GM18873 (cell line): ENCODE results near the gene PARD3.

Experiments
- ATAC-seq: cut with Tn5 transposase; IDR thresholded peaks from one replicate; pipeline ENCODE4 v1.9.1; 2021; ENCODE audit warnings: mild to moderate bottlenecking, moderate library complexity, moderate number of reproducible peaks; ENCODE audit not compliant: unreplicated experiment, low FRiP score

PARD3 gene

GRCh38 chr10:34219753-34220548 is 595.1 kb downstream of the PARD3 start:
- no peak for ATAC-seq

- ATAC-seq, result no peak
Measured at GRCh38 chr10:34217524-34217923, 597.6 kb downstream of the PARD3 start.

GRCh38 chr10:34216348-34216945 is 598.6 kb downstream of the PARD3 start:
- no peak for ATAC-seq

GRCh38 chr10:34213805-34214197 is 601.3 kb downstream of the PARD3 start:
- ATAC-seq, result no peak

GRCh38 chr10:34213193-34213804 is 601.8 kb downstream of the PARD3 start:
- no peak for ATAC-seq

GRCh38 chr10:34207343-34207742 is 607.8 kb downstream of the PARD3 start:
- no peak for ATAC-seq

GRCh38 chr10:34206935-34207268 is 608.2 kb downstream of the PARD3 start:
- no peak for ATAC-seq

- no peak for ATAC-seq
Measured at GRCh38 chr10:34206078-34206934, 608.8 kb downstream of the PARD3 start.

GRCh38 chr10:34205452-34205851 is 609.6 kb downstream of the PARD3 start:
- ATAC-seq, result no peak

- no peak for ATAC-seq
Measured at GRCh38 chr10:34203966-34204630, 611.0 kb downstream of the PARD3 start.

GRCh38 chr10:34200355-34200901 is 614.7 kb downstream of the PARD3 start:
- ATAC-seq, result no peak

- no peak for ATAC-seq
Measured at GRCh38 chr10:34198953-34199352, 616.1 kb downstream of the PARD3 start.

- no peak for ATAC-seq
Measured at GRCh38 chr10:34196058-34196433, 619.0 kb downstream of the PARD3 start.

GRCh38 chr10:34195364-34196057 is 619.6 kb downstream of the PARD3 start:
- ATAC-seq, result no peak

- ATAC-seq, result no peak
Measured at GRCh38 chr10:34193931-34194626, 621.0 kb downstream of the PARD3 start.

- ATAC-seq, result no peak
Measured at GRCh38 chr10:34192646-34193045, 622.5 kb downstream of the PARD3 start.

- no peak for ATAC-seq
Measured at GRCh38 chr10:34191406-34191805, 623.7 kb downstream of the PARD3 start.

- ATAC-seq, result no peak
Measured at GRCh38 chr10:34190580-34190979, 624.5 kb downstream of the PARD3 start.

- ATAC-seq, result no peak
Measured at GRCh38 chr10:34189830-34190229, 625.3 kb downstream of the PARD3 start.
